Ishikawa (cell line): Measurements from ENCODE around the gene STT3B.

Experiments
- EGR1 ChIP-seq: IDR thresholded peaks from 2 replicates; pipeline ENCODE4 v1.6.1; 2012
- FOXM1 ChIP-seq: IDR thresholded peaks from 2 replicates; pipeline ENCODE4 v1.6.1; 2012; ENCODE audit warnings: low read depth, borderline replicate concordance
- MAX ChIP-seq: IDR thresholded peaks from 2 replicates; pipeline ENCODE4 v1.6.1; 2012
- NFIC ChIP-seq: IDR thresholded peaks from 2 replicates; pipeline ENCODE4 v1.6.1; 2012
- TAF1 ChIP-seq: IDR thresholded peaks from 2 replicates; pipeline ENCODE4 v1.6.1; 2012; ENCODE audit warnings: low read depth, mild to moderate bottlenecking
- TCF12 ChIP-seq: IDR thresholded peaks from 2 replicates; pipeline ENCODE4 v1.6.1; 2012; ENCODE audit warnings: low read depth
- YY1 ChIP-seq: IDR thresholded peaks from 2 replicates; pipeline ENCODE4 v1.6.1; 2012; ENCODE audit warnings: low read depth
- TF ChIP-seq, protein P1 (sequence below): IDR thresholded peaks from 2 replicates; pipeline ENCODE4 v1.6.1; 2012; ENCODE audit warnings: low read depth, mild to moderate bottlenecking

- TF ChIP-seq EGR1 (no peak), YY1 (no peak), FOXM1 (no peak), NFIC (no peak), TCF12 (no peak), TAF1 (no peak), MAX (no peak)
- TF ChIP-seq, protein P1, sequence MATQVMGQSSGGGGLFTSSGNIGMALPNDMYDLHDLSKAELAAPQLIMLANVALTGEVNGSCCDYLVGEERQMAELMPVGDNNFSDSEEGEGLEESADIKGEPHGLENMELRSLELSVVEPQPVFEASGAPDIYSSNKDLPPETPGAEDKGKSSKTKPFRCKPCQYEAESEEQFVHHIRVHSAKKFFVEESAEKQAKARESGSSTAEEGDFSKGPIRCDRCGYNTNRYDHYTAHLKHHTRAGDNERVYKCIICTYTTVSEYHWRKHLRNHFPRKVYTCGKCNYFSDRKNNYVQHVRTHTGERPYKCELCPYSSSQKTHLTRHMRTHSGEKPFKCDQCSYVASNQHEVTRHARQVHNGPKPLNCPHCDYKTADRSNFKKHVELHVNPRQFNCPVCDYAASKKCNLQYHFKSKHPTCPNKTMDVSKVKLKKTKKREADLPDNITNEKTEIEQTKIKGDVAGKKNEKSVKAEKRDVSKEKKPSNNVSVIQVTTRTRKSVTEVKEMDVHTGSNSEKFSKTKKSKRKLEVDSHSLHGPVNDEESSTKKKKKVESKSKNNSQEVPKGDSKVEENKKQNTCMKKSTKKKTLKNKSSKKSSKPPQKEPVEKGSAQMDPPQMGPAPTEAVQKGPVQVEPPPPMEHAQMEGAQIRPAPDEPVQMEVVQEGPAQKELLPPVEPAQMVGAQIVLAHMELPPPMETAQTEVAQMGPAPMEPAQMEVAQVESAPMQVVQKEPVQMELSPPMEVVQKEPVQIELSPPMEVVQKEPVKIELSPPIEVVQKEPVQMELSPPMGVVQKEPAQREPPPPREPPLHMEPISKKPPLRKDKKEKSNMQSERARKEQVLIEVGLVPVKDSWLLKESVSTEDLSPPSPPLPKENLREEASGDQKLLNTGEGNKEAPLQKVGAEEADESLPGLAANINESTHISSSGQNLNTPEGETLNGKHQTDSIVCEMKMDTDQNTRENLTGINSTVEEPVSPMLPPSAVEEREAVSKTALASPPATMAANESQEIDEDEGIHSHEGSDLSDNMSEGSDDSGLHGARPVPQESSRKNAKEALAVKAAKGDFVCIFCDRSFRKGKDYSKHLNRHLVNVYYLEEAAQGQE, result no peak
Observed at GRCh38 chr3:31629054-31629453, 96.3 kb downstream of the STT3B start.
